Measurements from ENCODE around the gene SFXN2.

DNA sequence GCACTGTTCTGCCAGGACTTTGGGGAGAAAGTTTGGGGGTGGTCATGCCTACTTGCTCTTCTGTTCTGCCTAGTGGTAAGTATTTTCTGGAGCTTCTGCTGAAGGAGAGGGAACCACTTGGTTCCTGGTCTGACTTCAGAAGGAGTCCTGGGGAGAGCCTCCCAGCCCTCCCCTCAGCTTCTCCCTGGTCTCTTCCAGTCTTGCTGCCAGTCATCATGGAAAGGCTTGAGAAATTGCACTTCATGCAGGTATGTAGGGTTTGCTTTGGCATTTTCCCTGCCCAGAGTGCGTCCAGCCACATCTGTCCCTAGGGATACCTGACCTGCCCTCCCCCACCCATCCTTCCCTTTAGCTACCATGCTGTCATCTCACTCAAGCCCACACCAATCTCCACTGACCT is 18.2 kb downstream of the SFXN2 start:
- TF ChIP-seq EP300 (IDR thresholded peaks at IDR 0.05; ENCODE audit: borderline replicate concordance in 1 of 2, low read depth in 1 of 2, low read length in 1 of 2) (no peak), RCOR1 (IDR thresholded peaks at IDR 0.05; ENCODE audit: low read length) (no peak), REST (IDR thresholded peaks at IDR 0.05; ENCODE audit: low read depth, low read length) (no peak), IRF3 (IDR thresholded peaks at IDR 0.05; ENCODE audit: low read depth, low read length) (no peak), ZBTB33 (IDR thresholded peaks at IDR 0.05; ENCODE audit: borderline replicate concordance, low read depth) (no peak), POLR2AphosphoS5 (IDR thresholded peaks at IDR 0.05; ENCODE audit: low read depth, low read length) (no peak), RXRA (IDR thresholded peaks at IDR 0.05; ENCODE audit: borderline replicate concordance, low read depth) (no peak), FOSL2 (IDR thresholded peaks at IDR 0.05; ENCODE audit: borderline replicate concordance, low read depth) (no peak)
- TF ChIP-seq, protein P1, sequence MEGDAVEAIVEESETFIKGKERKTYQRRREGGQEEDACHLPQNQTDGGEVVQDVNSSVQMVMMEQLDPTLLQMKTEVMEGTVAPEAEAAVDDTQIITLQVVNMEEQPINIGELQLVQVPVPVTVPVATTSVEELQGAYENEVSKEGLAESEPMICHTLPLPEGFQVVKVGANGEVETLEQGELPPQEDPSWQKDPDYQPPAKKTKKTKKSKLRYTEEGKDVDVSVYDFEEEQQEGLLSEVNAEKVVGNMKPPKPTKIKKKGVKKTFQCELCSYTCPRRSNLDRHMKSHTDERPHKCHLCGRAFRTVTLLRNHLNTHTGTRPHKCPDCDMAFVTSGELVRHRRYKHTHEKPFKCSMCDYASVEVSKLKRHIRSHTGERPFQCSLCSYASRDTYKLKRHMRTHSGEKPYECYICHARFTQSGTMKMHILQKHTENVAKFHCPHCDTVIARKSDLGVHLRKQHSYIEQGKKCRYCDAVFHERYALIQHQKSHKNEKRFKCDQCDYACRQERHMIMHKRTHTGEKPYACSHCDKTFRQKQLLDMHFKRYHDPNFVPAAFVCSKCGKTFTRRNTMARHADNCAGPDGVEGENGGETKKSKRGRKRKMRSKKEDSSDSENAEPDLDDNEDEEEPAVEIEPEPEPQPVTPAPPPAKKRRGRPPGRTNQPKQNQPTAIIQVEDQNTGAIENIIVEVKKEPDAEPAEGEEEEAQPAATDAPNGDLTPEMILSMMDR (IDR thresholded peaks at IDR 0.05), result no peak
